Measurements from ENCODE around the gene LPP. TPM values are rescaled to one million over a fixed set of nuclear protein-coding genes. Genes with fewer than 3 reads are reported as not detected.

Gene LPP
- total RNA-seq, 2 experiments from 2014 or later, result 49.6 to 54.3 TPM

GRCh38 chr3:188400494-188401243 lies 246.7 kb downstream of the LPP start:
- ATAC-seq (ENCODE audit: low read depth) (peak; percentile 90), DNase-seq (no peak)
- POLR2A ChIA-PET, result interaction anchor here (0.7 to 1.4 kb wide), 6 partner anchors 9 to 660 kb away, joined by 3 to 6 read pairs (median 3); partner anchors contain the start of gene BCL6
- Mint-ChIP-seq H3K4me3 (no peak overlapping the region), H3K27ac (peak overlapping the region; percentile 66), H3K27me3 (no peaks in the 10 kb centered on the region), H3K9me3 (peaks cover 4% of the 10 kb centered on the region), H3K36me3 (peaks cover 27% of the 10 kb centered on the region), H3K4me1 (peaks cover 53% of the 10 kb centered on the region)

GRCh38 chr3:188401244-188401993 lies 247.5 kb downstream of the LPP start:
- no peaks in the 10 kb centered on the region for H3K27me3 Mint-ChIP-seq
- no peak overlapping the region for H3K4me3 Mint-ChIP-seq
- H3K9me3 Mint-ChIP-seq, result peaks cover 4% of the 10 kb centered on the region
- ATAC-seq (ENCODE audit: low read depth) (no peak), DNase-seq (no peak)
- H3K36me3 Mint-ChIP-seq, result peaks cover 32% of the 10 kb centered on the region
- H3K4me1 Mint-ChIP-seq, result peaks cover 52% of the 10 kb centered on the region
- no peak overlapping the region for H3K27ac Mint-ChIP-seq
- POLR2A ChIA-PET, result interaction anchor here (0.7 to 1.1 kb wide), 2 partner anchors 658 to 661 kb away, joined by 5 to 6 read pairs; no protein-coding TSS in a partner anchor

DNA sequence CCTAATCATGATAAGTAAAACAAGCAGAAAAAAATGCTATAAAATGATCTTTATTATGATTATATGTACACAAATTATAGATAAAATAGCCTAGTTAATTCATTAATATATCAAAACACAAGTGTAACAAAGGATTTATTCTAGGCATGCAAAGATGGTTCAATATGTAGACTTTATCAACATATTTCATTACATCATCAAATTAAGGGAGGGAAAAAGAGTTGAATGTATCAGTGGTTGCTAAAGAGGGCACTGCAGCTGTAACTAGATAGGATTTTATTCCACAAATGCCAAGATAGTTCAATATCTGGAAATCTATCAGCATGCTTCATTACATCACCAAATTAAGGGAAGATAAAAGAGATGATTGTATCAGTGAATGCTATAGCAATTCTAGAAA lies 248.3 kb downstream of the LPP start:
- POLR2A ChIA-PET, result no interaction called here
- no peaks in the 10 kb centered on the region for H3K27me3 Mint-ChIP-seq
- peaks cover 38% of the 10 kb centered on the region for H3K36me3 Mint-ChIP-seq
- DNase-seq (no peak), ATAC-seq (ENCODE audit: low read depth) (no peak)
- no peak overlapping the region for H3K27ac Mint-ChIP-seq
- peaks cover 51% of the 10 kb centered on the region for H3K4me1 Mint-ChIP-seq
- H3K9me3 Mint-ChIP-seq, result peaks cover 4% of the 10 kb centered on the region
- H3K4me3 Mint-ChIP-seq, result no peak overlapping the region

GRCh38 chr3:188403404-188403803 lies 249.4 kb downstream of the LPP start:
- Mint-ChIP-seq H3K27me3 (no peaks in the 10 kb centered on the region), H3K27ac (peak overlapping the region; percentile 49), H3K4me3 (peak overlapping the region; percentile 9), H3K36me3 (peaks cover 42% of the 10 kb centered on the region), H3K9me3 (peaks cover 4% of the 10 kb centered on the region), H3K4me1 (peaks cover 44% of the 10 kb centered on the region)
- POLR2A ChIA-PET, result no interaction called here
- DNase-seq (no peak), ATAC-seq (ENCODE audit: low read depth) (no peak)

DNA sequence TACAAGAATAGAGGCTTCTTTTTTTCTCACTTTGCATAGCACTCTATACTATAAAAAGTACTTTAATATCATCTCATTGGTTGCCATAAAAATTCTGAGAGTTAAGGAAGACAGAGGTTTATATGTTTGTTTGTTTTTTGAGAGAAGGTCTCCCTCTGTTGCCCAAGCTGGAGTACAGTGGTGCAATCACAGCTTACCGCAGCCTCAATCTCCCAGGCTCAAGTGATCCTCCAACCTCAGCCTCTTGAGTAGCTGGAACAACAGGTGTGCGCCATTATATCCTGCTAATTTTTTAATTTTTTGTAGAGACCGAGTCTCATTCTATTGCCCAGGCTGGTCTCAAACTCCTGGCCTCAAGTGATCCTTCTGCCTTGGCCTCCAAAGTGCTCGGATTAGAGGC lies 250.2 kb downstream of the LPP start:
- POLR2A ChIA-PET, result no interaction called here
- Mint-ChIP-seq H3K27ac (no peak overlapping the region), H3K27me3 (no peaks in the 10 kb centered on the region), H3K36me3 (peaks cover 35% of the 10 kb centered on the region), H3K9me3 (peaks cover 4% of the 10 kb centered on the region), H3K4me3 (no peak overlapping the region), H3K4me1 (peaks cover 39% of the 10 kb centered on the region)
- DNase-seq (no peak), ATAC-seq (ENCODE audit: low read depth) (no peak)

DNA sequence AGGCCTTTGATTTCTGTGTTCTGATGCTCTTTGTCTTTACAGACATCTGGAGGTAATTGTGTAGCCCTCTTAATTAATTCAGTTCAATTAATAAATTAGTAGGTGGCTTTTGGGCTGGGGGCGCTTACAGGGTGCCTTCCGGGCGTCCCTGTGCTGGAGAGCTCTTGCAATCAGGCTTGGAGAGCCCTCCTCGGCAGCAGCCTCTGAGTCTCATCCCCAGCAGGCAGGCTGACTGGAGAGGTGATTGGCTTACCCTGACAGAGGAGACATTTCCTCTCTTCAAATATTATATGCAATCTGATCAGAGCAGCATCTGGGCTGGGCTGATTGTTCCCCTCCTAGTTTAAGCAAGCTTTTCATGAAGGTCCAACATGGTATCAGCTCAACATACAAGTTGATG lies 250.7 kb downstream of the LPP start:
- ATAC-seq (ENCODE audit: low read depth), result no peak
- Mint-ChIP-seq H3K4me3 (no peak overlapping the region), H3K27ac (no peak overlapping the region), H3K9me3 (peaks cover 4% of the 10 kb centered on the region), H3K4me1 (peaks cover 37% of the 10 kb centered on the region), H3K27me3 (no peaks in the 10 kb centered on the region), H3K36me3 (peaks cover 35% of the 10 kb centered on the region)
- POLR2A ChIA-PET, result no interaction called here
- no peak for DNase-seq

DNA sequence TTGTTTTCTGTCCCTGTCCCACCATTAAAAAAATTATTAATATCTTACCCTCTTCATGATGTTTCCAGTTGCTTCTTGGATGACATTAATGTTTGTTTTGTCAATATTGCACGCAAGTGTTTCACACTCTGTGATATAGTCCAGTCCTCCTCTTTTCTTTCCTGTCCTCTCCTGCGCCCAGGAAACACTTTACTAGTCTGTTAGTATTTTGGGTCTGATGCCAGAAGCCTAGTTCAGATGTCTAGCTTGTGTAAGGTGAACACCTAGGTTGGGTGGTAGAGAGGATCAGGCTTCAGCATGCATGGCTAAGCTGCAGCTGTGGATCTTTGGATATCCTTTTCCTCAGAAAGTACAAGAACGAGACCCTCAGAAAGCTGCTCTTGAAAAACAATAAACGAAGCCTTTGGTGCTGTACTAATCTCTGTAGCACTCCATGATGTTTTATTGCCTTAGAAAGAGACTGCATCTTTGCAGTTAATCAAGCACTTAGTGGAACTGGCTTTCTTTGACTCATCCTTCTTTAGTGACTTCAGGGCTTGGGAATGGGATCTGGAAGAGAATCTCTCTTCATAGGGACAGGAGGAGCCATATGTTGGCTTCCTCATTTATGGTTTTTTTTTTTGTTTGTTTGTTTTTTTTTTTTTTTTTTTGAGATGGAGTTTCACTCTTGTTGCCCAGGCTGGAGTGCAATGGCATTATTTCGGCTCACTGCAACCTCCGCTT lies 253.4 kb downstream of the LPP start:
- Mint-ChIP-seq H3K9me3 (peaks cover under 1% of the 10 kb centered on the region), H3K27ac (no peak overlapping the region), H3K36me3 (peaks cover 31% of the 10 kb centered on the region), H3K4me3 (no peak overlapping the region), H3K4me1 (peaks cover 18% of the 10 kb centered on the region), H3K27me3 (no peaks in the 10 kb centered on the region)
- no peak for ATAC-seq (ENCODE audit: low read depth)
- POLR2A ChIA-PET, result interaction anchor here (0.6 to 0.7 kb wide), 2 partner anchors 38 to 205 kb away, joined by 3 to 4 read pairs; no protein-coding TSS in a partner anchor
- no peak for DNase-seq

DNA sequence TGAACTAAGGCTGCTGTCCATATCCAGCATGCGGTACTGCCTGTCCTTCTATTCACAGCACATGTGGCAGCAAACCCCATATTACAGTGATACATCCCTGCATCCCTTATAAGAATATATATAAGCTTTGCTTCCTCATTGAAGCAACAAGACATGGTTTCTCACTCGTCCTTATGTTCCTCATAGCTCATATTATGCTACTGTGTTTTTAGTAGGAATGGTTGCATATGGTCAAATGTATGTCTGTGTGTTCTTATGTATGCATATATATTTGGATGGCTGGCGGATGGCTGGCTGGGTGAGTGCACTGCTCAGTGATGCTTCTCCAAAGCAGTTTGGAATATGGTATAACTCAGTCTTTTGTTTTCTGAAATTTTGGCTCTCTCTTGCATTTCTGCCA lies 254.9 kb downstream of the LPP start:
- H3K27me3 Mint-ChIP-seq, result no peaks in the 10 kb centered on the region
- H3K36me3 Mint-ChIP-seq, result peaks cover 34% of the 10 kb centered on the region
- no peak for DNase-seq
- H3K9me3 Mint-ChIP-seq, result no peaks in the 10 kb centered on the region
- no peak overlapping the region for H3K4me3 Mint-ChIP-seq
- H3K4me1 Mint-ChIP-seq, result peaks cover 9% of the 10 kb centered on the region
- no peak overlapping the region for H3K27ac Mint-ChIP-seq
- POLR2A ChIA-PET, result interaction anchor here (0.9 kb wide), 1 partner anchor 9 kb away, joined by 3 read pairs; no protein-coding TSS in a partner anchor
- ATAC-seq (ENCODE audit: low read depth), result no peak

DNA sequence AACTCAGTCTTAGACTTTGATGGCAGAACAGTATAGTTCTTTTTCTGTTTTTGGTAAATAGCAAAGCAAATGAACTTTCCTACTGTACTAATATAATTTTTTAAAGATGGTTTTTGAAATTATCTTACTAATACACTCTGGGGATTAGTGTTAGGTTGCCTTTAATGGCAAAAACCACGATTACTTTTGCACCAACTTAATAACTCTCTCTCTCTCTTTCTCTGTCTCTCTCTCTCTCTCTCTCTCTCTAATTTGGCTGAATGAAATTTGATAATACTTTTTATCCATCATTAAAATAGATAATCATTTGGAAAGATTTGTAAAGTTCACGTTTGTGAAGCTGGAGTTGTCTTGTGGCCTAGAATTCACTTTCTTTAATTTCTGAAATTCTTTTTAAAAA lies 257.8 kb downstream of the LPP start:
- no peak overlapping the region for H3K27ac Mint-ChIP-seq
- peaks cover 2% of the 10 kb centered on the region for H3K4me1 Mint-ChIP-seq

GRCh38 chr3:188415196-188415595 lies 261.2 kb downstream of the LPP start:
- no peak overlapping the region for H3K27ac Mint-ChIP-seq
- no peak overlapping the region for H3K4me3 Mint-ChIP-seq
- peaks cover 16% of the 10 kb centered on the region for H3K36me3 Mint-ChIP-seq

More for the DNA sequence above, 257.8 kb downstream of the LPP start:
- H3K27me3 Mint-ChIP-seq, result no peaks in the 10 kb centered on the region
- no peak for DNase-seq
- POLR2A ChIA-PET, result no interaction called here
- H3K9me3 Mint-ChIP-seq, result no peaks in the 10 kb centered on the region
- H3K4me3 Mint-ChIP-seq, result no peak overlapping the region
- ATAC-seq (ENCODE audit: low read depth), result no peak
- H3K36me3 Mint-ChIP-seq, result peaks cover 22% of the 10 kb centered on the region

GRCh38 chr3:188416041-188416440 lies 262.1 kb downstream of the LPP start:
- peaks cover 9% of the 10 kb centered on the region for H3K4me1 Mint-ChIP-seq
- H3K27ac Mint-ChIP-seq, result no peak overlapping the region
- POLR2A ChIA-PET, result no interaction called here
- DNase-seq, result no peak
- H3K36me3 Mint-ChIP-seq, result peaks cover 16% of the 10 kb centered on the region
- H3K27me3 Mint-ChIP-seq, result no peaks in the 10 kb centered on the region
- no peak for ATAC-seq (ENCODE audit: low read depth)
- peaks cover 2% of the 10 kb centered on the region for H3K9me3 Mint-ChIP-seq
- no peak overlapping the region for H3K4me3 Mint-ChIP-seq

More at GRCh38 chr3:188415196-188415595, 261.2 kb downstream of the LPP start:
- ATAC-seq (ENCODE audit: low read depth) (no peak), DNase-seq (no peak)
- POLR2A ChIA-PET, result no interaction called here
- Mint-ChIP-seq H3K27me3 (no peaks in the 10 kb centered on the region), H3K9me3 (peaks cover 2% of the 10 kb centered on the region), H3K4me1 (peaks cover 9% of the 10 kb centered on the region)

- Mint-ChIP-seq H3K4me1 (peaks cover 14% of the 10 kb centered on the region), H3K9me3 (peaks cover 2% of the 10 kb centered on the region), H3K36me3 (peaks cover 18% of the 10 kb centered on the region), H3K4me3 (peak overlapping the region; percentile 7), H3K27me3 (no peaks in the 10 kb centered on the region), H3K27ac (peak overlapping the region; percentile 67)
- POLR2A ChIA-PET, result interaction anchor here (0.5 to 0.8 kb wide), 2 partner anchors 70 to 519 kb away, joined by 4 read pairs; no protein-coding TSS in a partner anchor
- DNase-seq (no peak), ATAC-seq (ENCODE audit: low read depth) (peak; percentile 73)
Measured at GRCh38 chr3:188417271-188417696, 263.3 kb downstream of the LPP start.

DNA sequence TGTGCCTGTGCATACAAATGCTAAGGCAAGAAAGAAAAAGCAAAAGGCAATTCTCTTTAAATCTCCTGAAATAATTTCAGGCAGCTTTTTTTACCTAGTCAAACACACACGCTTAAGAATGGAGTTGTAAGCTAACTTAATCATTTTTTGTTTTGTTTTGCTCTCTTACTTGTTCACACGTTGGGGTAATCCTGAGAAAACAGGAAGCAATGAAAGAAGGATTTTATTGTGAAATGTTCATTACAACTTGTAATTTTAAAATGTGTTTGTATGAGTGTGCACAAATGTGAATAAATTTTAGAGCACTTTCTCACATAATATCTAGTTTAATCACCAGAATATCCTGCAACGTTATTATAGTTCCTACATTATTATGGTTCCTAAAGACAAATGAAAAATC lies 263.8 kb downstream of the LPP start:
- H3K4me3 Mint-ChIP-seq, result peak overlapping the region; percentile 17
- H3K9me3 Mint-ChIP-seq, result peaks cover 2% of the 10 kb centered on the region
- DNase-seq, result no peak
- peaks cover 14% of the 10 kb centered on the region for H3K36me3 Mint-ChIP-seq
- H3K4me1 Mint-ChIP-seq, result peaks cover 14% of the 10 kb centered on the region
- peak overlapping the region; percentile 67 for H3K27ac Mint-ChIP-seq
- POLR2A ChIA-PET, result interaction anchor here (0.5 to 0.8 kb wide), 2 partner anchors 70 to 518 kb away, joined by 4 read pairs; no protein-coding TSS in a partner anchor
- H3K27me3 Mint-ChIP-seq, result no peaks in the 10 kb centered on the region
- ATAC-seq (ENCODE audit: low read depth), result no peak
